Measurements from ENCODE around the gene MACROH2A2. TPM values are rescaled to one million over a fixed set of nuclear protein-coding genes. Genes with fewer than 3 reads are reported as not detected.
A peak's percentile ranks its signal among the peaks of the same experiment; 100 is the strongest.

Gene MACROH2A2
- polyA plus RNA-seq, 1 experiment, result 2.7 TPM

GRCh38 chr10:70124918-70125317 is 72.3 kb downstream of the MACROH2A2 start:
- Histone ChIP-seq H3K36me3 (ENCODE audit: control insufficient read depth, insufficient read depth, low read length) (peaks cover 19% of the 10 kb centered on the region), H3K4me3 (ENCODE audit: low read depth, low read length) (no peak overlapping the region), H3K27me3 (ENCODE audit: control insufficient read depth, insufficient read depth, low read length) (no peaks in the 10 kb centered on the region)
- POLR2A ChIA-PET, result no interaction called here
- CTCF ChIA-PET, result interaction anchor here (2.6 to 7.5 kb wide), 2 partner anchors 8 to 21 kb away, joined by 10 to 87 read pairs; partner anchors contain the start of gene TYSND1
- TF ChIP-seq CTCF (IDR thresholded peaks at IDR 0.05; ENCODE audit: insufficient read depth, low read depth, low read length), result no peak
- no peak for DNase-seq (ENCODE audit: low read depth)

DNA sequence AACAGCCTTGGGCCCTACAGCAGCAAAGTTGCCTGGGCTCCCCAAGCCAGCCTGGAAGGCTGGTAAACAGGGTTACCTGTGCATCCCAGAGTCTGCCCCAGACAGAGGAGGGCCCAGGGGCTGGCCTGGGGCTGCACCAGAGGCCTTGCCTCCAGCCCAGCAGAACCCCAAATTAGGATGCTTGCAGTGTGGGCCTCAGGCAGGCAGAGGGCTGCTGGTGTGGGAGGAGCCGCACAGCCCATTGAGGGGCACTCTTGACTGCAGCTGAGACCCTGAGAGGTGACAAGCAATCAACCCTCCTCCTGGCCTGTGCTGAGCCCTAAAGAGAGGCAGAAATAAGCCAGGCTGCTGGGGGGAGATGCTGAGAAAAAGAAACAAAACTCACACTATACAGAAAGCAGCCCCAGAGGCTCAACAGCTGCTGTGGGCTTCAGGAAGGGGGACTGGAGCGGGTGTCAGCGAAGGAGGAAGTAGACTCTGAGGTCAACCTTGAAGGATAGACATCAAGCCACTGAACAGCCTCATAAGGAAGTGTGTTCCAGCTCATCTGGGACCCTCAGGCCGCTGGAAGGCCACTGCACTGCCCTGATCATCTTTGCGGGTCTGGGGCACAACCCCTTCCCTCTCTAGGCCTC is 73.4 kb downstream of the MACROH2A2 start:
- ChIA-PET POLR2A (no interaction called here), CTCF (interaction anchor here (7.5 kb wide), 1 partner anchor 9 kb away, joined by 87 read pairs; no protein-coding TSS in a partner anchor)
- H3K36me3 ChIP-seq (ENCODE audit: control insufficient read depth, insufficient read depth, low read length), result peaks cover 13% of the 10 kb centered on the region
- no peak for DNase-seq (ENCODE audit: low read depth)
- H3K4me3 ChIP-seq (ENCODE audit: low read depth, low read length), result no peak overlapping the region
- no peaks in the 10 kb centered on the region for H3K27me3 ChIP-seq (ENCODE audit: control insufficient read depth, insufficient read depth, low read length)
- TF ChIP-seq CTCF (IDR thresholded peaks at IDR 0.05; ENCODE audit: insufficient read depth, low read depth, low read length), result no peak

GRCh38 chr10:70126700-70127395 is 74.2 kb downstream of the MACROH2A2 start:
- ChIA-PET CTCF (interaction anchor here (7.5 kb wide), 1 partner anchor 10 kb away, joined by 87 read pairs; no protein-coding TSS in a partner anchor), POLR2A (no interaction called here)
- H3K4me3 ChIP-seq (ENCODE audit: low read depth, low read length), result no peak overlapping the region
- peaks cover 10% of the 10 kb centered on the region for H3K36me3 ChIP-seq (ENCODE audit: control insufficient read depth, insufficient read depth, low read length)
- TF ChIP-seq CTCF (IDR thresholded peaks at IDR 0.05; ENCODE audit: insufficient read depth, low read depth, low read length), result no peak
- DNase-seq (ENCODE audit: low read depth), result no peak
- no peaks in the 10 kb centered on the region for H3K27me3 ChIP-seq (ENCODE audit: control insufficient read depth, insufficient read depth, low read length)

DNA sequence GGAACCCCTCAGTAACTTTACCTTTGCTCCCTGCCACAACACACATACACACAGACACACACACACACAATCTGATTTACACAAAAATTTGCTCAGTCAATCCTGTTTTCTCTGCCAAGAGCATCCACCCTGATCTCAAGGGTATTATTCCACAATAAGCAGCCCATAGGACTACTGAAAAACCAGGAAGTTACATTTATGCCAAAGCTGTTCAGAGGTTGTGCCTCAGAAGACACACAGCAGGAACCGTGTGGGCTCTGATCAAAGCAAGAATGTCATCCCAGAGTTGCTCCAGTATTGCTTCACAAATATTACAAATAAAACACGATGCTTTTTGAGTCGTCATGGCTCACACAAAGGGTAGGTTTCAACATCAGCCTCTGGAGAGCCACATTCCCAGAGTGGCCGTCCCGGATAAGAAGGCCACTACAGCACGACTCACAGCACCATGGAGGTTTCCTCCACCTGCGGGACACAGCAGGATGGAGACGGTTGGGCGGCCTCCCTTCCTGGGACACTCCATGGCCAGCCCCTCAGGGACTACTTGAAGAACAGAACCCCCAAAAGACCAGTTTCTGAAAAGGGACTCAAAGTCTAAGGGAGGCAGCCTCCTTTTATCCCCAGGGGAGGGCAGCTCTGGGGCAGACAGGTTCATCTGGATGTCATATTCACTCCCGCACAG is 78.4 kb downstream of the MACROH2A2 start:
- H3K4me3 ChIP-seq (ENCODE audit: low read depth, low read length), result no peak overlapping the region
- peak; percentile 49 for DNase-seq (ENCODE audit: low read depth)
- no peak for TF ChIP-seq CTCF (IDR thresholded peaks at IDR 0.05; ENCODE audit: insufficient read depth, low read depth, low read length)
- no peaks in the 10 kb centered on the region for H3K27me3 ChIP-seq (ENCODE audit: control insufficient read depth, insufficient read depth, low read length)
- ChIA-PET POLR2A (interaction anchor here (0.6 kb wide), 1 partner anchor 16 kb away, joined by 4 read pairs; no protein-coding TSS in a partner anchor), CTCF (interaction anchor here (1.5 to 7.5 kb wide), 2 partner anchors 11 to 14 kb away, joined by 3 to 87 read pairs; no protein-coding TSS in a partner anchor)
- peaks cover 4% of the 10 kb centered on the region for H3K36me3 ChIP-seq (ENCODE audit: control insufficient read depth, insufficient read depth, low read length)

- no peak for DNase-seq (ENCODE audit: low read depth)
- TF ChIP-seq CTCF (IDR thresholded peaks at IDR 0.05; ENCODE audit: insufficient read depth, low read depth, low read length), result no peak
- CTCF ChIA-PET, result interaction anchor here (1.0 to 7.5 kb wide), 2 partner anchors 15 to 16 kb away, joined by 5 to 87 read pairs; no protein-coding TSS in a partner anchor
- POLR2A ChIA-PET, result no interaction called here
- H3K27me3 ChIP-seq (ENCODE audit: control insufficient read depth, insufficient read depth, low read length), result no peaks in the 10 kb centered on the region
- H3K36me3 ChIP-seq (ENCODE audit: control insufficient read depth, insufficient read depth, low read length), result peaks cover 4% of the 10 kb centered on the region
- peak overlapping the region; percentile 71 for H3K4me3 ChIP-seq (ENCODE audit: low read depth, low read length)
Measured at GRCh38 chr10:70131560-70131937, 78.9 kb downstream of the MACROH2A2 start.

Data from BJ (cell line).